ENCODE measurements around the gene ZEB1.

Gene ZEB1

DNA sequence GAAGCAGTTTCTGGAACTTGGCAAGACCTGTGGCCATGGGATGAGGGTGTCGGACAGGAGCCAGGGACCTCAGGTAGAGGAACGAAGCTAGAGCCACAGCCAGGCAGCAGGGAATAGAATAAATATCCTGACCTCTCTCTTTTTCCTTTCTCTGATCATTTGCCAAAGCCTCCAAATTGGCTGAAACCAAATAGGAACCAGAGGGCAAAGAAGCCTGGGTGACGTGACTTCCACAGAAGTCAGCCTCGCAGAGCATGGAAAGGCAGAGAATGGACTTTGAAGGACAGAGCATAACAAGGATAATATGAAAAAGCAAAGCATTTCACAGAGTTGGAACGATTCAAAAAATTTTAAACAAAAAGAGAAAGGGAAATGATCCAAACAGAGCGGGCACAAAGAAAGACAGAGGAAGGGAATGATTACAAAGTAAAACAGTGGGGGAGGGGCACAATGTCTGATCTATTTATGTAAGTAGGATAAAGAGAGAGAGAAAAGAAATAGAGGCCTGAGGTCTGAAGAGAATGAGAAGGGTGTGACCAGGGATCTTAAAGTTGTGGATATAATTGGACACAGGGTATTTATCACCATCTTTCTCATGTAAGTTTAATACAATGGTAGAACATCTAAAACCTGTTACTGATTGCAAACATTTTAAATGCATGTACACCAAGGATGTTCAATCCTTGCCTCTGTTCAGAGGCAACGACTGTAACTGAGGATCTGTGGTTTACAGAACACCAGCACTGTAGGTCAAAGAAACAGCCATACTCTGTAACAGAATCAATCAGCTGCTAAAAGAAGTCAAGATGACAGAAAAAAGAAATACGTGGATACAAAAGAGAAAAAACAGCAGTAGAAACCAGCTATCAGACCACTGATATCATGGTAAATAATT, 4.5 kb upstream of the ZEB1 start (continued):
- TF ChIP-seq ZNF529 (tag by site-specific recombination; IDR thresholded peaks at IDR 0.05; ENCODE audit: insufficient replicate concordance), result no peak

- CTCF ChIA-PET, result no interaction called here
- Histone ChIP-seq H3K9me3 (ENCODE audit: control insufficient read depth, insufficient read depth, low read depth, low read length) (no peaks in the 10 kb centered on the region), H3K4me3 (ENCODE audit: low read depth, low read length) (no peak overlapping the region), H3K4me1 (ENCODE audit: control insufficient read depth, insufficient read depth, low read length) (no peaks in the 10 kb centered on the region), H3K36me3 (ENCODE audit: control insufficient read depth in 2 of 2, insufficient read depth in 1 of 2, low read length in 2 of 2) (no peaks in the 10 kb centered on the region), H3K27ac (ENCODE audit: extremely low read depth, low read depth, low read length) (no peak overlapping the region)
- POLR2A ChIA-PET, result no interaction called here
- TF ChIP-seq ZNF138 (tag by site-specific recombination; IDR thresholded peaks at IDR 0.05; ENCODE audit: borderline replicate concordance) (no peak), ZNF19 (tag by site-specific recombination; IDR thresholded peaks at IDR 0.05; ENCODE audit: low read depth) (no peak), ZNF580 (tag by site-specific recombination; IDR thresholded peaks at IDR 0.05) (no peak), ZNF341 (tag by site-specific recombination; IDR thresholded peaks at IDR 0.05; ENCODE audit: low read depth) (no peak), OSR2 (tag by site-specific recombination; IDR thresholded peaks at IDR 0.05) (no peak), IKZF3 (tag by site-specific recombination; IDR thresholded peaks at IDR 0.05) (no peak), FEZF1 (tag by site-specific recombination; IDR thresholded peaks at IDR 0.05) (no peak), ZNF398 (tag by site-specific recombination; IDR thresholded peaks at IDR 0.05) (no peak), ZNF626 (tag by site-specific recombination; IDR thresholded peaks at IDR 0.05) (no peak), GLI4 (tag by site-specific recombination; IDR thresholded peaks at IDR 0.05) (no peak), ZNF37A (tag by site-specific recombination; IDR thresholded peaks at IDR 0.05) (no peak), ZNF510 (tag by site-specific recombination; IDR thresholded peaks at IDR 0.05; ENCODE audit: insufficient replicate concordance) (no peak), ZNF302 (tag by site-specific recombination; IDR thresholded peaks at IDR 0.05; ENCODE audit: low read depth) (no peak), ZFHX2 (tag by site-specific recombination; conservative IDR thresholded peaks at IDR 0.05) (no peak), ZNF146 (tag by site-specific recombination; IDR thresholded peaks at IDR 0.05) (no peak), ZBTB6 (tag by site-specific recombination; IDR thresholded peaks at IDR 0.05) (no peak), ZNF404 (tag by site-specific recombination; IDR thresholded peaks at IDR 0.05) (no peak), ZNF394 (tag by site-specific recombination; IDR thresholded peaks at IDR 0.05; ENCODE audit: borderline replicate concordance) (no peak), ATF2 (tag by site-specific recombination; IDR thresholded peaks at IDR 0.05; ENCODE audit: low read depth) (no peak)
- TF ChIP-seq, protein P1, sequence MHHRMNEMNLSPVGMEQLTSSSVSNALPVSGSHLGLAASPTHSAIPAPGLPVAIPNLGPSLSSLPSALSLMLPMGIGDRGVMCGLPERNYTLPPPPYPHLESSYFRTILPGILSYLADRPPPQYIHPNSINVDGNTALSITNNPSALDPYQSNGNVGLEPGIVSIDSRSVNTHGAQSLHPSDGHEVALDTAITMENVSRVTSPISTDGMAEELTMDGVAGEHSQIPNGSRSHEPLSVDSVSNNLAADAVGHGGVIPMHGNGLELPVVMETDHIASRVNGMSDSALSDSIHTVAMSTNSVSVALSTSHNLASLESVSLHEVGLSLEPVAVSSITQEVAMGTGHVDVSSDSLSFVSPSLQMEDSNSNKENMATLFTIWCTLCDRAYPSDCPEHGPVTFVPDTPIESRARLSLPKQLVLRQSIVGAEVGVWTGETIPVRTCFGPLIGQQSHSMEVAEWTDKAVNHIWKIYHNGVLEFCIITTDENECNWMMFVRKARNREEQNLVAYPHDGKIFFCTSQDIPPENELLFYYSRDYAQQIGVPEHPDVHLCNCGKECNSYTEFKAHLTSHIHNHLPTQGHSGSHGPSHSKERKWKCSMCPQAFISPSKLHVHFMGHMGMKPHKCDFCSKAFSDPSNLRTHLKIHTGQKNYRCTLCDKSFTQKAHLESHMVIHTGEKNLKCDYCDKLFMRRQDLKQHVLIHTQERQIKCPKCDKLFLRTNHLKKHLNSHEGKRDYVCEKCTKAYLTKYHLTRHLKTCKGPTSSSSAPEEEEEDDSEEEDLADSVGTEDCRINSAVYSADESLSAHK (tag by site-specific recombination; IDR thresholded peaks at IDR 0.05), result no peak
Observed at GRCh38 chr10:31315453-31315852, 3.6 kb upstream of the ZEB1 start.

Measured in HEK293 (cell line).